ENCODE measurements around the gene WDTC1. TPM values are rescaled to one million over a fixed set of nuclear protein-coding genes. Genes with fewer than 3 reads are reported as not detected.

Gene WDTC1
- total and polyA plus RNA-seq, 9 of the 15 experiments (the other 6 are each of a cell fraction or from before 2014, with no cell fraction given): 0.18 to 32.3 (median 8.8) TPM

- Histone ChIP-seq H3K4me2 (ENCODE audit: insufficient read depth, low read length) (no peak overlapping the region), H3K27ac (ENCODE audit: extremely low read depth, low read depth, low read length) (no peak overlapping the region), H3K27me3 (ENCODE audit: control insufficient read depth in 2 of 2, insufficient read depth in 2 of 2, low read length in 2 of 2) (no peaks in the 10 kb centered on the region), H3K4me3 (no peak overlapping the region), H3K36me3 (ENCODE audit: control insufficient read depth, insufficient read depth, low read length) (peaks cover 12% of the 10 kb centered on the region; the same call in 2 of the 3 replicates), H3K9me3 (replicated peaks; ENCODE audit: control insufficient read depth, insufficient read depth, low read depth, low read length) (no peaks in the 10 kb centered on the region), H3K9me1 (ENCODE audit: control insufficient read depth, insufficient read depth, low read length) (no peaks in the 10 kb centered on the region), H2AFZ (ENCODE audit: low read depth, low read length) (no peak overlapping the region), H4K20me1 (replicated peaks; ENCODE audit: control insufficient read depth, insufficient read depth, low read length) (0 out of 2 replicates have a peak, but pooled peaks cover 10% of the 10 kb centered on the region), H3K9ac (ENCODE audit: insufficient read depth in 1 of 2, low read depth in 2 of 2, low read length in 2 of 2) (peak overlapping the region in 1 of 2 experiments; percentile 37; a peak in 1 of 4 replicates), H3K79me2 (ENCODE audit: control insufficient read depth, insufficient read depth, low read length) (no peaks in the 10 kb centered on the region), H3K4me1 (replicated peaks in 1 of 2; ENCODE audit: control insufficient read depth in 2 of 2, insufficient read depth in 2 of 2, low read length in 2 of 2) (peaks cover 15 to 53% of the 10 kb centered on the region in 2 experiments)
- ATAC-seq (no peak), DNase-seq (ENCODE audit: extremely low read depth in 1 of 4, low spot score in 3 of 4) (no peak), FAIRE-seq (no peak)
- intact Hi-C loops (cut with micrococcal nuclease) (loop anchor here (5.0 kb wide), 2 partner anchors 36 to 54 kb away; partner anchors contain the start of gene GPR3), in situ Hi-C loops (cut with MboI) (no loop called here)
- WGBS (ENCODE audit: insufficient coverage, low coverage, missing lambda C conversion rate): 89% methylated on average over 13 of the region's 13 CpGs
- ChIA-PET CTCF (ENCODE audit: low intra/inter-chr PET ratio) (interaction anchor here (1.7 kb wide), 1 partner anchor 56 kb away, joined by 4 read pairs; no protein-coding TSS in a partner anchor), POLR2A (interaction anchor here (0.6 to 1.4 kb wide), 2 partner anchors 10 to 241 kb away, joined by 3 to 6 read pairs; partner anchors contain the start of gene MAP3K6)
- BruUV-seq (replicated peaks): no TSS peak
- TF ChIP-seq BACH1 (tag; IDR thresholded peaks at IDR 0.05) (no peak), ZBTB8A (IDR thresholded peaks at IDR 0.05; ENCODE audit: partially characterized antibody) (no peak), SFPQ (IDR thresholded peaks at IDR 0.05; ENCODE audit: low read depth, low read length) (no peak), RERE (CRISPR knock-in tag; IDR thresholded peaks at IDR 0.05; ENCODE audit: borderline replicate concordance) (no peak), NCOA6 (IDR thresholded peaks at IDR 0.05) (no peak), ETS1 (conservative IDR thresholded peaks at IDR 0.05; ENCODE audit: control insufficient read depth, low read depth, low read length) (no peak), ZBTB1 (CRISPR knock-in tag; IDR thresholded peaks at IDR 0.05; ENCODE audit: borderline replicate concordance, low read depth) (no peak), BCOR (IDR thresholded peaks at IDR 0.05) (no peak), RCOR1 (IDR thresholded peaks at IDR 0.05; ENCODE audit: borderline replicate concordance in 1 of 2, low read depth in 2 of 2, low read length in 2 of 2) (no peak), GABPB1 (CRISPR knock-in tag; IDR thresholded peaks at IDR 0.05) (no peak), CREM (IDR thresholded peaks at IDR 0.05; ENCODE audit: low read depth) (no peak), XRCC4 (IDR thresholded peaks at IDR 0.05; ENCODE audit: extremely low read depth, insufficient read depth, insufficient read length) (no peak), NFIX (CRISPR knock-in tag; IDR thresholded peaks at IDR 0.05; ENCODE audit: low read depth) (no peak), ZSCAN29 (IDR thresholded peaks at IDR 0.05) (no peak)
Measured at GRCh38 chr1:27356277-27356618, 121.8 kb downstream of the WDTC1 start.

All from K562 (cell line).